Measurements from ENCODE around the gene RPS15.

DNA sequence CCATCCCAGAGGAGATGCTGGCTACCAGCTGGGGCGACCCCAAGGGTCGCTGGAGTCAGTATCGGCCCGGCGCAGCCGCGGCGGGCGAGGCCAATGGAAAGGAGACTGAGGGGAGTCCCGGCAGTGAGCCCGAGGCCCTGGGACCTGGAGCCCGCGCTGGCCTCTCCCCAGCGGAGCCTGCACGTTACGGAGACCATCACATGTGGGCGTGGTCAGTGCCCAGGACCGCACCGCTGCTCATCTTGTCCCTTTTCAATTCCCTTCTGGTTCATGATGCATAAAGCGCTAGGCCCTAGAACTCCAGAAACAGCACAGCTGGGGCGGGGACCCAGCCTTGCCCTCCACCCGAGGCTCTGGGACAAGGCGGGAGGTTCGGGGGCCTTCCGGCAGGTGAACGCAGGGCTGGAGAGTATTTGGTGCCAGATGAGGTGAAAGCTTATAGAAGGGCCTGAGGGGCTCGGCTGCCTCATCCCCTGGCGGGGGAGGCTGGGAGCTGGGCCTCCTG lies 32.9 kb downstream of the RPS15 start:
- TF ChIP-seq EGR1 (IDR thresholded peaks at IDR 0.05; ENCODE audit: low read depth) (no peak), EZH2 (IDR thresholded peaks at IDR 0.05) (no peak), CEBPB (IDR thresholded peaks at IDR 0.05; ENCODE audit: low read depth) (no peak), ELF1 (IDR thresholded peaks at IDR 0.05; ENCODE audit: borderline replicate concordance, low read depth) (no peak), EZH2phosphoT487 (IDR thresholded peaks at IDR 0.05; ENCODE audit: borderline replicate concordance) (no peak), POLR2AphosphoS5 (IDR thresholded peaks at IDR 0.05; ENCODE audit: low read depth, low read length) (no peak)
- TF ChIP-seq, protein P1, sequence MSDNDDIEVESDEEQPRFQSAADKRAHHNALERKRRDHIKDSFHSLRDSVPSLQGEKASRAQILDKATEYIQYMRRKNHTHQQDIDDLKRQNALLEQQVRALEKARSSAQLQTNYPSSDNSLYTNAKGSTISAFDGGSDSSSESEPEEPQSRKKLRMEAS (IDR thresholded peaks at IDR 0.05) = no peak
- TF ChIP-seq, protein P2, sequence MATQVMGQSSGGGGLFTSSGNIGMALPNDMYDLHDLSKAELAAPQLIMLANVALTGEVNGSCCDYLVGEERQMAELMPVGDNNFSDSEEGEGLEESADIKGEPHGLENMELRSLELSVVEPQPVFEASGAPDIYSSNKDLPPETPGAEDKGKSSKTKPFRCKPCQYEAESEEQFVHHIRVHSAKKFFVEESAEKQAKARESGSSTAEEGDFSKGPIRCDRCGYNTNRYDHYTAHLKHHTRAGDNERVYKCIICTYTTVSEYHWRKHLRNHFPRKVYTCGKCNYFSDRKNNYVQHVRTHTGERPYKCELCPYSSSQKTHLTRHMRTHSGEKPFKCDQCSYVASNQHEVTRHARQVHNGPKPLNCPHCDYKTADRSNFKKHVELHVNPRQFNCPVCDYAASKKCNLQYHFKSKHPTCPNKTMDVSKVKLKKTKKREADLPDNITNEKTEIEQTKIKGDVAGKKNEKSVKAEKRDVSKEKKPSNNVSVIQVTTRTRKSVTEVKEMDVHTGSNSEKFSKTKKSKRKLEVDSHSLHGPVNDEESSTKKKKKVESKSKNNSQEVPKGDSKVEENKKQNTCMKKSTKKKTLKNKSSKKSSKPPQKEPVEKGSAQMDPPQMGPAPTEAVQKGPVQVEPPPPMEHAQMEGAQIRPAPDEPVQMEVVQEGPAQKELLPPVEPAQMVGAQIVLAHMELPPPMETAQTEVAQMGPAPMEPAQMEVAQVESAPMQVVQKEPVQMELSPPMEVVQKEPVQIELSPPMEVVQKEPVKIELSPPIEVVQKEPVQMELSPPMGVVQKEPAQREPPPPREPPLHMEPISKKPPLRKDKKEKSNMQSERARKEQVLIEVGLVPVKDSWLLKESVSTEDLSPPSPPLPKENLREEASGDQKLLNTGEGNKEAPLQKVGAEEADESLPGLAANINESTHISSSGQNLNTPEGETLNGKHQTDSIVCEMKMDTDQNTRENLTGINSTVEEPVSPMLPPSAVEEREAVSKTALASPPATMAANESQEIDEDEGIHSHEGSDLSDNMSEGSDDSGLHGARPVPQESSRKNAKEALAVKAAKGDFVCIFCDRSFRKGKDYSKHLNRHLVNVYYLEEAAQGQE (IDR thresholded peaks at IDR 0.05; ENCODE audit: low read depth) = no peak
- TF ChIP-seq, protein P3, sequence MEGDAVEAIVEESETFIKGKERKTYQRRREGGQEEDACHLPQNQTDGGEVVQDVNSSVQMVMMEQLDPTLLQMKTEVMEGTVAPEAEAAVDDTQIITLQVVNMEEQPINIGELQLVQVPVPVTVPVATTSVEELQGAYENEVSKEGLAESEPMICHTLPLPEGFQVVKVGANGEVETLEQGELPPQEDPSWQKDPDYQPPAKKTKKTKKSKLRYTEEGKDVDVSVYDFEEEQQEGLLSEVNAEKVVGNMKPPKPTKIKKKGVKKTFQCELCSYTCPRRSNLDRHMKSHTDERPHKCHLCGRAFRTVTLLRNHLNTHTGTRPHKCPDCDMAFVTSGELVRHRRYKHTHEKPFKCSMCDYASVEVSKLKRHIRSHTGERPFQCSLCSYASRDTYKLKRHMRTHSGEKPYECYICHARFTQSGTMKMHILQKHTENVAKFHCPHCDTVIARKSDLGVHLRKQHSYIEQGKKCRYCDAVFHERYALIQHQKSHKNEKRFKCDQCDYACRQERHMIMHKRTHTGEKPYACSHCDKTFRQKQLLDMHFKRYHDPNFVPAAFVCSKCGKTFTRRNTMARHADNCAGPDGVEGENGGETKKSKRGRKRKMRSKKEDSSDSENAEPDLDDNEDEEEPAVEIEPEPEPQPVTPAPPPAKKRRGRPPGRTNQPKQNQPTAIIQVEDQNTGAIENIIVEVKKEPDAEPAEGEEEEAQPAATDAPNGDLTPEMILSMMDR (IDR thresholded peaks at IDR 0.05 in 2 of 3, conservative IDR thresholded peaks at IDR 0.05 in 1 of 3; ENCODE audit: borderline replicate concordance in 1 of 3, insufficient read depth in 1 of 3, low read depth in 2 of 3, low read length in 2 of 3) = no peak
